Amygdala (tissue), 56 donors: ENCODE results near the gene WDFY2.
"Not testable (repeated sequence)": the region's sequence is repeated elsewhere in the genome, so short reads cannot be mapped to it uniquely, and the experiment has no call there.

Experiments
- DNase-seq, 56 donors: peaks; one replicate each; lab custom pipeline; 2025; lab: John Stamatoyannopoulos, UW

WDFY2 gene

DNA sequence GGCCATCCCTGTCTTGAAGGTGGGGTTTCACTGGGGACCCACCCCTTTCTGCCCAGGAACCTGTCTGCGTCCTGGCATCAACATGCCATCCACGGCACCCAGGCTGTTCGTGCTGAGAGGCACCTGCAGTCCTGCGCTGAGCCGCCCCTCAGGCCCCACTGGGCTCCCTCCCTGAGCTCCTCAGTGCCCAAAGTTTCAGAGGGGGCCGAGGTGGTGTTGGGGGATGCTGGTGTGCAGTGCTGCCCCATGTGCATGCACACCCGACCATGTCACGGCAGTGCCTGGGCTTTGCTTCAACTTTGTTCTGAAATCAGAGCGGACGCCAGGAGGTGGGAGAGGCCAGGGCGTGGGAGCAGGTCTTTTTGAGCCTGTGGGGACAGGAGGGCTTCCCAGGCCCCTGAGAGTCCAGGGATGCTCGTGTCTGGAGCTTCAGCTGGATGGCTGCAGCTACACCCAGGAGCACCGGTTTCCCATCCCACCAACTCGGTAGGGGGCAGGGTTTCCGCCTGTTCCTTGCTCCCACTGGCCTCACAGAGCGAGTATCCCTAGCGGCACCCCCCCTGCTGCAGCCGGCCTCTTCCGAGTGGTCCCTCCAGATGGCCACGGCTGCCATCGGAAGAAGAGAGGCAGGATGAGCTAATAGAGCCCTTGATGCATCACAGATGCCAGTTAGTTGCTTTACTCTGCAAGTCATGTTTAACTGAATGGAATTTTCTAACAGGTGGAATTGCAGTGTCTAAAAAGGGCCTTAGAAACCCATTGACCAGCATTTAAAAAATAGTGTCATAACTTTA lies 44.0 kb downstream of the WDFY2 start:
- DNase-seq = peak in 6 of 56 donors; percentile 7 to 28 (median 18)

DNA sequence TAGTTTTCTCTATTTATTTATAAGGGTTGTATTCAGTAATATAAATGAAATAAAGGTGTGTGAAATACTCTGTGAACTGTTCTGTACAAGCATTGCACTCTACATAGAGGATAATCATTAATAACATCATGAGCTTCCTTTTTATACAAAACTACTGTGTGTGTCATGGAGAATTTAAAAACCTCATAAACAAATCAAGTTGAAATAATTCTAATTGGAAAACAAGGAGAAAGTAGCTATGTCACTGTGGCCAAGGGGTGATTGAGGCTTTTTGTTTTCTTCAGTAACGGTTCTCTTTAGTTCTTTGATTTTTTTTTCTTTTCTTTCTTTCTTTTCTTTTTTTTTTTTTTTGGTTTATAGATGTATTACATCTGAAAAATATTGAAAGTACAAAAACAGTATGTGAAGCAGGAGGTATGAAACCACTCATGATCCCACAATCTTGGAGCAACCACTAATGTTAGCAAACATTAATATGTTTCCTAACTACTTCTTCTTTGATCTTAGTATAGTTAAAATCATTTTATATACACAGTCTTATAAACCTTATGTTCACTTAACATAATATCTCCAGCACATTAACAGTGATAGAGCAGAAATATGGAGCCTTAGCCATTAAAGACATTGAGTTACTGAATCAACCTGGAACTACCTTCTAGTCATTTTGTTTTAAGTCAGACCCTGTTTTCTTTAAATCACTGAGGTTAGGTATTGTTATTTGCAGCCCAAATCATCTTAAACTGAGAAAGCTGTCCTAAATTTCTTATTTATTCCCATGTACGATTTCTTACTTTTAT lies 45.4 kb downstream of the WDFY2 start:
- DNase-seq = no peak

DNA sequence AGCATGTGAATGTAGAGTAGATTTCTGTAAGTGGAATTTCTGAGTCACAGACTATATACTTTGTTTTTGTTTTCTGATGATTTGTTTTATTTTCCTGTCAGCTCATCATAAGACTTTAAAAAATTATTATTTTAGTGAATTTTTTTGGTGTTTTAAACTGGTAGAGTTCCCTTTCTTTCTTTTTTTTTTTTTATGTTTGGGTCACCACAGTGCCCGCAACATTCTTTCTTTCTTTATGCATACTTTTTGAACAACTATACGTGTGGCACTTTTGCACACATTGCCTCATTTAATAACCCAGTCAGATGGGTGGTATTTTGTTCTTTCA lies 46.0 kb downstream of the WDFY2 start:
- no peak for DNase-seq

DNA sequence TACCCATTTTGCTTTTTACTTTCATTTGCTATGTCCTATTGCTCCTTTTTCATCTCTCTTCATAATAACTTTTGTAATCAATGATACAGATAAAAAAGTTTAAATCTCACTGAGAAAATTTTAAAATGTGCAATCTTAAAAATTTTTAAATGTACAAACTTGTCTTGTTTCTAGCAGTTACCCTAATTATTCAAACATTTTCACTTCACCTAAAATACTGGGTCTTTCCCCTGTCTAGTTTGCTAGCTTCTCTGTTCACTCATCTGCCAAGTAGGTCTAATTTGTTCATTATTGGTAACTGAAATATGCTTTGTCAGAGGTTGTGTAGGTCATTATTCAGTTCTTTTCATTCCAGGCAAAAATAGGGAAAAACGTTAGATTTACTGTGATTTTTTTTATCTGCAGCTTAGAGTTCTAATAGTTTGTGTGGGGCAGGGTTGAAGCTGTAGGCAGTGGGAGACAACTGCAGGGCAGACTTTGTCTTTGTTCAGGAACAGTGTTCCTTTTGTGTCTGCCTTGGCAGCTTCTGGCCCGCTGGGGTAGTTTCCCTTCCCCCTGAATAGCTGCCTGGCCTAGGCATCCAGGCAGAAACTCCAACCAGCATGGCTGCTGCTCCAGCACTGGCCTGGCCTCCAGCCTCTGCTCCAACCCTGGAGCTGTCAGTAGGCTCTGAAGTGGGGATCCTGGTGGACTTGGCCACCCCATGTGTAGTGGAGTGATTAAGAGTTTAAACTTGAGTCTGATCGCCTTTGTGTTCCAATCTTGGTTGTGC lies 48.5 kb downstream of the WDFY2 start:
- DNase-seq = peak in 54 of 56 donors; percentile 5 to 94 (median 78)

DNA sequence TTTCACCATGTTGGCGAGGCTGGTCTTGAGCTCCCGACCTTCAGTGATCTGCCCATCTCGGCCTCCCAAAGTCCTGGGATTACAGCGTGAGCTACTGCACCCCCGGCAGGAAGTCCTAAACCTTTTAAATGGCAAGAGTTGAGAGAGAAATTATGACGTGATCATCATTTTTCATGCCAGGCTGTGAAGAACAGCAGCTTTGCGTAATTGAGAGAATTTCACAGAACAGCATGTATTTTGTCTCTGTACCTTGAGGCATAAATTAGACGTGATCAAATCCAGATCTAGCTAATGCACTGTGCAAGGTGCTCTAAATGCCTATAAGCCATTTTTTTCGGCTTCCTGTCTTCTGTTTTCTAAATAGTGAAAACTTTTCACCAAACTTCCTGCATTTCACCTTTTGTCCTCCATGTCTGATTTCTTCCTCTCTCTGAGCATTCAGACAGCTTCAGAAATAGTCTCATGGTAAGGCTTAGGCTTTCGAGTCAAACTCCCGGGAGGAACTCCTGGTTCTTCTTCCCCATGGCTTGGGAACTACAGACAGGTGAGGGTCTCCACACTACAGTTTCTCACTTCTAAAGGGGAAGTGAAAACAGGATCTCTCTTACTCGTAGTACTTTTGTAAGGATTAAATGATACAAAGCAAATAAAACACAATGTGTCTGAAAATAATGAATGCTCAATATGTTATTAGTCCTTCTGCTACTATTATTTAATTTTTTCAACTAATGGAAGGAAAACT lies 51.0 kb downstream of the WDFY2 start:
- DNase-seq = no peak

DNA sequence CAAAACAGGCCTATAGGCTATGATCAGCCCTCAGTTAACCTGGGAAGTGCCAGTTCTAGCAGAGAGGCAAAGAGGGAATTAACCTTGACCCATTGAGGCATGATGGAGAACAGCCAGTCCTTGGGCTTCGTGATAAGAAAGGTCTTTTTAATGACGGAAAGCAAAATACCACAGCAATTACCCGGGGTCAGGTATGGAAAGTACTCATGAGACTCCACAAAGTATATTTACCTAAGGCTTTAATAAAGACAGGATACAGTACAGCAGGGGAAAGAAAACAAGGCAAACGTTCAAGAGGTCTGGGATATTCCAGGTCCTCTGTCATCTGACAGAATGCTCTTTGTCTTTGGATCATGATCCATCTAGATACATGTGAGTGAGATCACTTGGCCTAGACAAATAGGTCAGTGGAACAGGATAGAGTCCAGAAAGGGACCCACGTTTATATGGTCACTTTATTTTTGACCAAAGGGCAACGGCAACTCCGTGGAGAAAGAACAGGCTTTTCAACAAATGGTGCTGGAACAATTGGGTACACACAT lies 52.2 kb downstream of the WDFY2 start:
- no peak for DNase-seq

DNA sequence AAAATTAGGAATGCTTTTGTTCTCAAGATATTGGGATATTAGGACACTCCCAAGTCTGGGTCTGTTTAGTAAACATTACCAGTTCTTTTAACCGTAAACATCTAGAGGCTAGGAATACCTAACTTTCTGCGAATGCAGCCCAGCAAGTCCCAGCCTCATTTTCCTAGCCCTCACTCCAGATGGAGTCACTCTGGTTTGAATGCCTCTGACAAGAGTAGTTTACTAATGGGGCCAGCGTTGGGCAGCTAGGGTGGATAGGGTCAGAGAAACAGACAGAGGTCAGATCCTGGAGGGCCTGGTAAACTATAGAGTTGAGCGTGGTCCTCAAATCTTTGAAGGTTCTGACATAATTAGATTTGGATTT lies 53.6 kb downstream of the WDFY2 start:
- DNase-seq = no peak

DNA sequence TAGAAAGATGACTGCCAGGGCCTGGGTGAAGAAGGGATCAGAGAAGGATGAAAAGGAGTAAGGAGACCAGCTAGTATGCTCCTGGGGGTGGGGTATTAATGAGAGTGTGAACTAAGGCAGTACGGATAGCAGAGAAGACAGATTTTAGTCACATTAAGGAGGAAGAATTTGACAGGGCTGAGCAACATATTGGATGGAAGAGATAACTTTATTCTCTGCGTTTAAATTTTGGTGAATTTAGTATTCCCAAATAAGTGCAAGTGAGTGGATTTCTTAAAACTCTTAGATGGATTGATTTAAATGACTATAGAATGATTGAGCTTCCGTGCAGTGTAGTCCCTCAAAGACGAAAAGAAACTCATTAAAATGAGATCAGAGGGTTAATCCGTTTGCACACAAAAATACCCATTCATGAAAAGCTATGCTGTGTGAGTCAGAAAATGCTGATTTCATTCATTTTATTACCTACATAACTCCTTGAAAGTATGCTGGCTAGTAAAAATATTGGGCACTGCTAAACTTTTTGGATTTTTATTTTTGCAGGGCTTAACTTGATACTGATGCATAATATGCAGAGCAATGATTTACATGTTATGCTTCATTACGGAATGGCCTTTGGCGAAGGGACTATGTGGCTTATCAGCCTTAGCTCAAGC lies 54.1 kb downstream of the WDFY2 start:
- DNase-seq = no peak

DNA sequence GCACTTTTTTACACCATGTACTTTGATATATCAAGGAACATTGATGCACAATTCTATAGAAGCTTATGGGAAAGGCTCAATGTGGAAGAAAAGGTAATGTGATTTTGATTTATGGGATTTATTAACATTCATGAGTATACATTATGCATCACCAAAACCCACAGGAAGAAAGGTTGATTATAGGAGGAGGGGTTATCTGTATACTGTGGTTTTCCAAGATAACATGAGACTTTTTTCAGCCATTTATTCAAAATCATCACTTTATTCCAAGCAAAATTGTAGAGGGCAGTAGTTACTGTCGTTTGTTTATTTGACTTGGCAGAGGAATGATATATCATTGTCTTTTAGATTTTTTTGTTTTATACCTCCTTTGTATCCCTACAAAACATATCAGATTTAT lies 54.9 kb downstream of the WDFY2 start:
- DNase-seq = no peak

DNA sequence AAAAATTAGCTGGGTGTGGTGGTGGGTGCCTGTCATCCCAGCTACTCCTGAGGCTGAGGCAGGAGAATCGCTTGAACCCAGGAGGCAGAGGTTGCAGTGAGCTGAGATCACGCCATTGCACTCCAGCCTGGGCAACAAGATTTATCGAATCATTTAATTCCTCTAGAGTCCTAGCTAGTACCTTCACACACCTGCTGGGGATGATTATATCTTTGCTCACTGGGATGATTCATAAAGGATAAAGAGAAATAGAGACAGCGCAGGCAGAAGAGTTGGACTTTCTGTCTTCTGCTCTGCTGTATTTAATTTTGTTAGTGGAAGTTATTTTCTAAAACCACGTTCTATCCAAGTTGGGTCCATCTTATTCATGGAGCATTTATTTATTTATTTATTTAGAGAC lies 56.4 kb downstream of the WDFY2 start:
- not testable (repeated sequence) for DNase-seq

DNA sequence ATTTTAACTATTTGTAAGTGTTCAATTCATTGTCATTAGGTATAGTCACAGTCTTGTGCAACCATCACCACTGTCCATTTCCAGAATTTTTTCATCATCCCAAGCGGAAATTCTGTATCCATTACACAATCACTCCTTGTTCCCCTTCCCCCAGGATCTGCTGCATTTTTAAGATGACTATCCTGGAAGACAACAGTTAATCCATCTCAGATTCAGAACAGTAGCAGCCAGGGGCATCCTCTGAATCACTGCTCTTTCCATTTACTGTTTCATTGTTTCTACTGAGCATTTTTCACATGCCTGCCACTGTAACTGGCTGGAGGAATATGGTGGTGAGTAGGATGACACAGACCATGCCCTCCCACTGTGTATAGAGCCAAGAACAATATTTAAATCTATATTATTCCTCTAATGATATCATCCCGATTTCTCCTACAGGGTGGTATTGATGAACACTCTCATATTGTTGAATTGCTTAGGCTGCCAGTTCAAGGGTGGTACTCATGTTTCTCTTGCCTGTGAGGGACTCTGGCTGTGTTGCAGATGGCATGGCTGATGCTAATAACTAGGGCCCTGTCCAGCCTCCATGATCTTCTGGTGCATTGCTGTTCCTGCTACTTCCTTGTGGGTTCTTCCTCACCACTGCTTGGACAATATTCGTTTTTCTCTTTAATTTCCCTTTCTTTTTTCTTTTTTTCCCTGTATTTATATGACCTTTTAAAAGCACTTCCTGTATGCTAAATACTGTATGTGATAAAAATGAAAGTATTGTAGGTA lies 59.0 kb downstream of the WDFY2 start:
- DNase-seq = no peak

DNA sequence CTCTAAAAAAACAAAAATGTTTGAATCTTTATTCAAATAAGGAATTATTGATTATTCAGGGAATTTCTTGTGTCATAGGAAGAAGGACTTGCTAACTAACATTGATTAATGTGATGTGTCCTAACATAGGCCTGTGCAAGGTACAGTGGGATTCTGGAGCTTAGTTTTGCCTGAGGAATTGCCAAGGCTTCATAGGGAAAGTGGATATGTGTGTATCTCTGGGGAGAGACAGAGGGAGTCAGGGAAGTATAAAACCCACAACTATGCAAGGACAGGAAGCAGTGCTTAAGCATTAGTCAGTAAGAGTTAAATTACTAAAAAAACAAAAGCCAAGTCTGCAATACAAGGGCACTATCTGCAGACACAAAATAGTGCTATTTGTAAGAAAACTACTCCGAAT lies 59.6 kb downstream of the WDFY2 start:
- no peak for DNase-seq

DNA sequence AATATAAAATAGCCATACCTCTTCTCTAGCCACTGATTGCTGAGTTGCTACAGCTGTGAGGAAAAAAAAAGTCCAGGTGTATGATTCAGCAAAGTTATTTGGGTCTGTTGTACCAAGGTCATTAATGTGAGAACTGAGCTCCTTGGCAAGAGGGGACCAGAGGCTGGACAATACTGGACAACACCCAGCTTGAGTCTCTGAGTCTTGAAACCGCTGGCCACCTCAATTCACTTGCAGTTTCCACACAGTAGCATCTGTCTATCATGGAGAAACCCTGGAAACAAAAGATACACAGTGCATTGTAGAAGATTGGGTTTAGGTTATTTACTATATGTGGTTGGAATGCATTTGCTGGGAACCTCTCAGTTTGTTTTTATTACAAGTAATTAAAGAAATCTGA lies 60.4 kb downstream of the WDFY2 start:
- no peak for DNase-seq

DNA sequence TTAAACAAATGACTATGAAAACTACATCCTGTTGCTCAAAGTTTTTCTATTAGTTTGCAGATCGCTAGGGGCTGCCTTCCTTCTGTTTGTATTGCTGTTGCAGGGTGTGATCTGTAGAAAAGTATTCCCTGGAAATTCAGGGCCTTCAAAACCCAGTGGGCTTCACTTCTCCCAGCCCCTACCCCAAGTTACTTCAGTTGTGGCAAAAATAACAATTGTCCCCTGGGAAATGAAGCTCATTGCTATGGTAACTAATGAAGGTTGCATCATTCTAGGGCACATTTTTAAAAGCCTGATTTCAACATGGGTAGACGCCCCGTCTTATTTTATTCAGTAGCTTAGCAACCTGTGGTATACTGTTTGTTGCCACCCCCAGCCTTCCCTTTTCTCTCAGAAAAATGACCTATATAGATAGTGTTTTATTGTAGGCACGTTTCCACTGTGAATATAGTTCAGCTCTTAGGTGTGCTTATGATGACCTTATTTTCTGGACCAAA lies 60.9 kb downstream of the WDFY2 start:
- DNase-seq = peak in 1 of 56 donors; percentile 19

DNA sequence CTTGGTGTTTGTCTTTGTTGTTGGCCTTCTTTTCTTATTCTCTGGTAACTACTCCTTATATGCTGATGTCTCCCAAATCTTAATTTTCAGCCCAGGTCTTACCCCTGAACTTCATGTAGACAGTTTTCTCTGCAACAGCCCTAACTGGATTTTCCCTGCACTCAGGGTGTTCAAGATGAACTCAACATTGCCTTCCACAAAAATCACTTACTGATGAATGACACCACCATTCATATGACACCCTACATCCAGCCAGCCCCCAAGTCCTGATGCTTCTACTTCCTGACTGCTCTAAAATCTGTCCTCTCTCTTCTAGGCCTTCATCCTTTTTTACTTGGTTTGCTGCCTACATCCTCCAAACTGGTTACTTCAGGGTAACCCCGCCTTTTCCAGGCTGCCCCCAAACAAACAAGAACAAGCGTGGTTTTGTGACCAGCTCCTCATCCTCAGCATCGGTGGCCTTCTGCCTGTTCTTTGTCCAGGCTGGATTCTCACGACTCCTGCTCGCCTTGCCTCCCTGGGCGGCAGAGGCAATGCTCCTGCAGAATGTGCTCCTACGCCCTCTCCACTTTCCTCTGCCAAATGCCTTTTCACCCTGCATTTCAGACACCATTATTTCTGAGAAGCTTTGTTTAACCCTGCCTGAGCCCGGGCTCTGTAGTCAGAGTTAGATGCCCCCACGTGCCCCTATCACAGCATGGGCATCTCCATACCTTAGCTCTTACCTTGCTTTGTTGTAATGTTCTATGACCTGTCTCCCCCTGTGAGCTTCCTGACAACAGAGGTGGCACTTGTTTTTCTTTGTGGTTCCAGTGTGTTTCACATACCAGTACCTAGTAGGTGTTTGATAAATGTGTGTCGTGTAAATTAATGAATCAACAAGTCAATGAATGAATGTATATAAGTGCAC lies 61.8 kb downstream of the WDFY2 start:
- DNase-seq = no peak

DNA sequence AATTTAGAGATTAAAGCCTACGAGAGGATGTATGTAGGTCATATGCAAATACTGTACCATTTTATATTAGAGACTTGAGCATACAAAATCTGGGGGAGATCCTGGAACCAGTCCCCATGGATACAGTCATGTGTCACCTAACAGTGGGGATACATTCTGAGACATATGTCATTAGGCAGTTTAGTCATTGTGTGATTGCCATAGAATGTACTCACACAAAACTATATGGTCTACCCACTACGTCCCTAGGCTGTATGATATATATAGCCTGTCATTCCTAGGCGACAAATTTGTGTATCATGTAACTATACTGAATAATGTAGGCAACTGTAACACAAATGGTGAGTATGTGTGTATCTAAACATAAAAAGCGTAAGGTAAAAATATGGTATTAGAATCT lies 62.8 kb downstream of the WDFY2 start:
- no peak for DNase-seq

DNA sequence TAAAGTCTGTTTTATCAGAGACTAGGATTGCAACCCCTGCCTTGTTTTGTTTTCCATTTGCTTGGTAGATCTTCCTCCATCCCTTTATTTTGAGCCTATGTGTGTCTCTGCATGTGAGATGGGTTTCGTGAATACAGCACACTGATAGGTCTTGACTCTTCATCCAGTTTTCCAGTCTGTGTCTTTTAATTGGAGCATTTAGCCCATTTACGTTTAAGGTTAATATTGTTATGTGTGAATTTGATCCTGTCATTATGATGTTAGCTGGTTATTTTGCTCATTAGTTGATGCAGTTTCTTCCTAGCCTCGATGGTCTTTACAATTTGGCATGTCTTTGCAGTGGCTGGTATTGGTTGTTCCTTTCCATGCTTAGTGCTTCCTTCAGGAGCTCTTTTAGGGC lies 67.9 kb downstream of the WDFY2 start:
- not testable (repeated sequence) for DNase-seq
